Sigmoid colon (tissue), 3 donors: ENCODE data around the gene KLHL14.

Source experiments
- POLR2A ChIP-seq, 2 donors: fragments of 450-650 bp; IDR thresholded peaks; one replicate each; pipeline ENCODE4 v1.6.1; 2016; ENCODE audit warnings: antibody characterized with exemption in 2 of 2, mild to moderate bottlenecking in 2 of 2, moderate library complexity in 2 of 2
- TF ChIP-seq, protein P1 (sequence below), 4 experiments: fragments of 450-650 bp in 3 of 4; fragments of 200-600 bp in 1 of 4; IDR thresholded peaks; one replicate each; pipeline ENCODE4 v1.5.1; 2016 to 2019; ENCODE audit warnings: antibody characterized with exemption in 4 of 4, mild to moderate bottlenecking in 3 of 4, moderate library complexity in 2 of 4

GRCh38 chr18:32770666-32771168 lies 2.1 kb downstream of the KLHL14 start:
- TF ChIP-seq, protein P1, sequence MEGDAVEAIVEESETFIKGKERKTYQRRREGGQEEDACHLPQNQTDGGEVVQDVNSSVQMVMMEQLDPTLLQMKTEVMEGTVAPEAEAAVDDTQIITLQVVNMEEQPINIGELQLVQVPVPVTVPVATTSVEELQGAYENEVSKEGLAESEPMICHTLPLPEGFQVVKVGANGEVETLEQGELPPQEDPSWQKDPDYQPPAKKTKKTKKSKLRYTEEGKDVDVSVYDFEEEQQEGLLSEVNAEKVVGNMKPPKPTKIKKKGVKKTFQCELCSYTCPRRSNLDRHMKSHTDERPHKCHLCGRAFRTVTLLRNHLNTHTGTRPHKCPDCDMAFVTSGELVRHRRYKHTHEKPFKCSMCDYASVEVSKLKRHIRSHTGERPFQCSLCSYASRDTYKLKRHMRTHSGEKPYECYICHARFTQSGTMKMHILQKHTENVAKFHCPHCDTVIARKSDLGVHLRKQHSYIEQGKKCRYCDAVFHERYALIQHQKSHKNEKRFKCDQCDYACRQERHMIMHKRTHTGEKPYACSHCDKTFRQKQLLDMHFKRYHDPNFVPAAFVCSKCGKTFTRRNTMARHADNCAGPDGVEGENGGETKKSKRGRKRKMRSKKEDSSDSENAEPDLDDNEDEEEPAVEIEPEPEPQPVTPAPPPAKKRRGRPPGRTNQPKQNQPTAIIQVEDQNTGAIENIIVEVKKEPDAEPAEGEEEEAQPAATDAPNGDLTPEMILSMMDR (IDR thresholded peaks at IDR 0.05), result no peak
- TF ChIP-seq POLR2A (IDR thresholded peaks at IDR 0.05), result no peak
